Right renal cortex interstitium (tissue), 3 donors: ENCODE data around the gene PITHD1. TPM values are rescaled to one million over a fixed set of nuclear protein-coding genes. Genes with fewer than 3 reads are reported as not detected.
"Not testable (repeated sequence)": the region's sequence is repeated elsewhere in the genome, so short reads cannot be mapped to it uniquely, and the experiment has no call there.

Experiments used
- DNase-seq, 3 donors: peaks; one replicate each; pipeline ENCODE4 v3.0.0-alpha.2; 2013; ENCODE audit warnings: low read depth in 3 of 3, low spot score in 2 of 3
- polyA plus RNA-seq, 3 donors: library from polyadenylated mRNA; unstranded; fragments of 120-200 nt; gene quantifications; one replicate each; pipeline ENCODE4 v1.2.1, GENCODE V29; 2013; ENCODE audit not compliant: insufficient read length in 3 of 3

The PITHD1 gene, protein sequence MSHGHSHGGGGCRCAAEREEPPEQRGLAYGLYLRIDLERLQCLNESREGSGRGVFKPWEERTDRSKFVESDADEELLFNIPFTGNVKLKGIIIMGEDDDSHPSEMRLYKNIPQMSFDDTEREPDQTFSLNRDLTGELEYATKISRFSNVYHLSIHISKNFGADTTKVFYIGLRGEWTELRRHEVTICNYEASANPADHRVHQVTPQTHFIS
- polyA plus RNA-seq: 10 to 100 TPM; 63.8 to 68.3 (median 65.5) TPM

DNA sequence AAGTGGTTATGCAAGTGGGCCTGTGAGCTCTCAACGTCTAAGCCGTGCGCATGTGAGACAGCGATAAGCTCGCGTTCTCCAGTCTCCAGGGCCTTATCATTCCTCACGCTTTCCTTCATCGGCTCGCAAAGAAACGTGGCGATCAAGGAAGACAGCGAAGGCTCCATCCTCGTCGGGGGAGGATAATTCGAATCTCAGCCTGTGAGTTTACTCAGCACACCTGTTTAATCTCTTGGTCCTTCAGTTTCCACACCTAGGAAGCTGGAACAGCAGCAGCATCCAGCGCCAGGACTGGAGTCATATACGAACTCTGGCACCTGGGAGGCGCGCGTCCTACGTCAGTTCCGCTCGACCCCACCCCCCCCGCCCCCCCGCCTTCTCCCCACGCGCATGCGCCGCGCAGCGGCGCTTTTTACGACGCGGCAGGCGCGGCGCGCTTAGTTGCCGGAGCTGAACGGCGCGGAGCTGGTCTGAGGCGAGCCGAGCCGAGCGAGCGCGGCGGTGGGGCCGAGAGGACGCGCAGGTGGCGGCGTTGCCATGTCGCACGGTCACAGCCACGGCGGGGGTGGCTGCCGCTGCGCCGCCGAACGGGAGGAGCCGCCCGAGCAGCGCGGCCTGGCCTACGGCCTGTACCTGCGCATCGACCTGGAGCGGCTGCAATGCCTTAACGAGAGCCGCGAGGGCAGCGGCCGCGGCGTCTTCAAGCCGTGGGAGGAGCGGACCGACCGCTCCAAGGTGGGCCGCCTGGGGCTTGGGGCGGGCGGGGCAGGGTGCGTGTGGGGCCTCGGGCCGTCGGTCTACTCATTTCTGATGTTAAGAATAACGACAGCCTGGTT is at the start of gene PITHD1:
PITHD1 (plus strand) TSS at position 440 of the 836 bp plus-strand sequence; CDS start at position 538, 98 bp downstream.
- peak; percentile 72 to 84 (median 77) for DNase-seq

DNA sequence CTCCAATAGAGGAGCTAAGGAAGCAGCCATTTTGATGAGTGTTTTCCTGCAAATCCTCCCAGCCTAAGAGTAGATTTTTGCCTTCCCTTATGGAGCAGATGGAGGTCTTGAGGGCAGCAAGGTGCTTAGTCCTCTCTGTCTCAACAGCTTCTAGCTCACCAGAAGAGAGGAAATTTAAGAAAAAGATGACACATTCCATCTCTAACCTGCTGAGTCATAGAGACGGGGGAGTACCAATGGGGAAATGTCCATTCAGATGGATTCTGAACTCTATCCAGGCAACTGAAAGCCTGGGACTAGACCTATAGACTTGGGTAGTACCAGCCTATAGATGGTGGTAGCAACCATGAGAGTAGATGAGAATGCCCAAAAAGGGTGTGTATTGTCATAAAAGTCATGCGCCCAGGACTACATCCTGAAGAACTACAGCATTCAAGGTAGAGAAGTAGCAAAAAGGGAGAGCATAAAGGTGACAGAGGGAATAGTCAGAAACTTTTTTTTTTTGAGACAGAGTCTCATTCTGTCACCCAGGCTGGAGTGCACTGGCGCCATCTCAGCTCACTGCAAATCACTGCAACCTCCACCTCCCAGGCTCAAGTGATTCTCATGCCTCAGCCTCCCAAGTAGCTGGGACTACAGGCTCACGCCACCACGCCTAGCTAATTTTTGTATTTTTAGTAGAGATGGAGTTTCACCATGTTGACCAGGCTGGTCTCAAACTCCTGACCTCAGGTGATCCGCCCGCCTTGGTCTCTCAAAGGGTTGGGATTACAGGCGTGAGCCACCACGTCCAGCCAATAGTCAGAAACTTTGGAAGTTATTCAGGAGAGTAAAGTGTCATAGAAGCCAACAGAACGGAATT is 45.6 kb upstream of the PITHD1 start:
- DNase-seq: no peak

DNA sequence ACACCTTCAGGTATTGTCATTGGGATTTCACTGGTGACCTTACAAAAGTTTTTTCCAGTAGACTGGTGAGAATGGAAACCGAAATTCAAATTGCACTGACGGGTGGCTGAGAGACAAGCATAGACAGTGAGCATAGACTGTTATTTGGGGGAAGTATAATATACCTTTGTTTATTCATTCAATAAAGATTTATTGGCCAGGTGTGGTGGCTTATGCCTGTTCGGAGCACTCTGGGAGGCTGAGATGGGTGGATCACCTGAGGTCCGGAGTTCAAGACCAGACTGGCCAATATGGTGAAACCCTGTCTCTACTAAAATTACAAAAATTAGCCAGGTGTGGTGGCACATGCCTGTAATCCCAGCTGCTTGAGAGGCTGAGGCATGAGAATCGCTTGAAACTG is 44.9 kb upstream of the PITHD1 start:
- not testable (repeated sequence) for DNase-seq

DNA sequence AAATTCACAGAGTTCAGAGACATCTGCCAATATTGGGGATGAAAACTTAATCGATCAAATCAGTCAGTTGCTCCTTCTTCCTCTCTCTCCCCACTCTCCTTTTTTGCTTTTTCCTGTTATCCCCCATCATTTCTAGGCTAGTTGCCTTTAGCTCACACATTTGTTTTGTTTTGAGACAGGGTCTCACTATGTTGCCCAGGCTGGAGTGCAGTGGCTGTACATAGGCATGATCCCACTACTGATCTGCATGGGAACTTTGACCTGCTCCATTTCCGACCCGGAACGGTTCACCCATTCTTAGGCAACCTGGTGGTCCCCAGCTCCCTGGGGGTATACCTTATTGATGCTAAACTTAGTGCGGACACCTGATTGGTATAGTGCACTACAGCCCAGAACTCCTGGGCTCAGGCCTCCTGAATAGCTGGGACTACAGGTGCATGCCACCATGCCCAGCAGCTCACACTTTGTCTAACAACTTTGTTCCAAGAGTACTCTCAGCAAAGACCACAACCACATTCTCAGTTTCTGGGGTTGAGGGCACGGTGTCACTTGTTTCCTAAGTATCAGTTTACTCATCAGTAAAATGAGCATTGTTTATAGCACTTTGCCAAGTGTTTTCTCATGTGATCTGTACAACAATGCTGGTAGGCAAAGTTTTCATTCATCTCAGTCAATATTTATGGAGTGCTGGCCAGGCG is 41.6 kb upstream of the PITHD1 start:
- no peak for DNase-seq

DNA sequence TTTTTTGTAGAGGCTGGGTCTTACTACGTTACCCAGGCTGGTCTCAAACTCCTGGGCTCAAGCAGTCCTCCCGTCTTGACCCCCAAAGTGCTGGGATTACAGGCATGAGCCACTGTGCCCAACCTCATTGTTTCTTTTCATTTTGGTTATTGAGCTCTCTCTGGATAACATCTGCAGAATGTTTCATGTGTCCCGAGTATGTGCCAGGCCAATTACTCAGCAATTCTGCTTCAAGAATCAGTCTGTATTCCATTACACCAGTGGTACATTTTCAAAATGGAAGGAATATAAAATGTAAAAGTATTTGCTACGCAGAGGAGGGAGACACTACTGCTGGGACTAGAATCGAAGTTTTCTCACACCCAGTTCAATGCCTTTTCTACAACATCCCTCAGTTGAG is 36.6 kb upstream of the PITHD1 start:
- no peak for DNase-seq

DNA sequence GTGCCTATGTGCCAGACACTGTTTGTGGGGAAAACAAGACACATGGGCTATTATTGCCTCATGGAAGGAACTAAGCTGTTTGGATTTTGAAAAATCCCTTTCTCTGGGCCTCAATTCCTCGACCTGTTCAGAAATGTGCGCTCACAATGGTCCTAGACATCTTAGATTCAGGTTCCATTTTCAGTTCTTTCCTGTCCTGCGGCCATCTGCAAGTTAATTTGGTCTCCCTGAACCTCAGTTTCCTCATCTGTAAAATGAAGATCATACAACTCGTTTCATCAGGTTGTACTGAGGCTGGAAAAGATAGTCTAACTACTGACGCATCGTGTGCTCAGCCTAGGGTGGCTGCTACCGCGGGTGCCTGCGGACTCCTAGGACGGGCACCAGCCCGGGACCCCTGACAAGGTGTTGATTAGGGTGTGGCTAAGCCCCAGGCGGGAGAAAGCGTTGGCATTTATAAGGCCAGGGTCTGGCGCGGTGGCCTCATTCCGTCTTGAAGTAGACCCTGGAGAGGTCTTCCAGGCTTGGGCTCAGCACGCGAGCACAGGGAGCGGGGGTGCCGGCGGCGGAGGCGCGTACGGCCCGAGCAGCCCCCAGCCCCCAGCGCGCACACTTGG is 35.4 kb upstream of the PITHD1 start:
- no peak for DNase-seq

DNA sequence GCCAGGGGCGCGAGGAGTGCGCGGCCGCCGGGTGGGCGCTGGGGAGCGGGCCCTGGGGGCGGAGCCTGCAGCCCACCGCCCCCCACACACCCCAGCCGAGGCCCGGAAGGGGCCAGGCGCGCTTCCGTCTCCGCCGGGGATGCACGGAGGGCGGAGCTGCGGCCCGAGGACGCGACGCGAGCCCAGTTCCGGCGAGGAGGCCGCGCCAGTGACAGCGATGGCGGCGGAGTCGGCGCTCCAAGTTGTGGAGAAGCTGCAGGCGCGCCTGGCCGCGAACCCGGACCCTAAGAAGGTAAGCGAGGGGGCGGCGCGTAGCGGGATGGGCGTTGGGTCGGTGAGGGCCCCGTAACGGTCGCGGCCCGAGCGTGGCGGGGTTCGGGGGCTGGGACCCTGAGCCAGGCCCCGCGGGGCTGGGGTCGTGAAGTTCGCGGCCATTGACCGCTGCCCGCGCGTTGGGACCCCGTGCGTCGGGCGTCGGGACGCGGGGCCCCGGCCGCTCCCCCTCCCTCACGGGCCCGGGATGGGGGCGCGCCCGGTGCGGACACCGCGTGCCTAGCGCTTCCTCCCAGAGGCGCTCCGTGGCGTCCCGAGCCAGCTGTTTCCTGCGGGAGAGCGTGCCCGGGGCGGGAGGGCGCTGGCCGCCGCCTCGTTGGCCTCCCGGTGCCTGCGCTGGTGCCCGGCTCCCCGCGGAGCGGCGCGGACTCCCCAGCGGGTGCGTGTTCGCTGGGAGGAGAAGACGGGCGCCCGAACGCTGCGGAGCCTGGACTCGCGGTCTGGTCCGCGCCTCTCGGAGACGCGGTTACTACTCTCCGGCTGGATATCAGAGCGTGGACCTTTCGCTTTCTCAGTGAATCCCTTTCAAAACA is 34.7 kb upstream of the PITHD1 start, which contains the start of gene ELOA:
ELOA (plus strand) TSS at position 185 of the 866 bp plus-strand sequence; CDS start at position 218, 33 bp downstream.
- DNase-seq: peak in 1 of 3 donors; percentile 69

DNA sequence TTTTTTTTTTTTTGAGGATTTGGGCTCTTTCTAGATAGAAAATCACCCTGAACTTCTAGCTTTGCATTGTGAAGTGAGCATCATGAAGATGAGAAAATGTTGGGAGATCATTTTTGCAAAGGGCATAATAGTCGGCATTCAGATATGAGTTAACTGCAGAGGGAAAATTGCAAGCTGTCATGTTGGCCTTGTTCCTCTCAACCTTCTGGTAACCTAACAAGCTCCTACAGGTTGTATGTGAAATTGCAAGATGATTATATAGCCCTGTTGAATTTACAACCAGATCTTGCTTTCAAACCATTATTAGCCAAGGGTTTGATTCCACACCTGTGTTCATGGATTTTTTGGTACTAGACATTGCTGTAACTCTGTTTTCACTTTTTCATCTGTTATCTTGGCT is 32.7 kb upstream of the PITHD1 start:
- DNase-seq: no peak

DNA sequence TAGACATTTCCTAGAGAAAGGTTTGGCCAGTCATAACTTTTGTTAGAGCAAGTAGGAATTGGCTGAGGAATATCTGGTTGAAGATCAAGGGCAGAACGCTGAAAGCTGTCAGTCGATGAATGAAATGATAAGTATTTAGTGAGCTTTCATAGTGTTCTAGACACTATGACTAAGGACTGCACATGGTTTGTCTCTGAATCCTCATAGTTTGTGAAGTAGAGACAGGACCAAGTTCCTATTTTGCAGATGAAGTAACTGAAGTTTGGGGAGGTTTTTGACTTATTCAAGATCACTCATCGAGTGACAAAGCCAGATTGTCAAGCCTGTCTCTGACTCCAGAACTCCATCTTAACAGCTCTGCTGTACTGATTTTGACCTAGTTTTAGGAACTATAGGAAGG is 30.2 kb upstream of the PITHD1 start:
- DNase-seq: no peak

DNA sequence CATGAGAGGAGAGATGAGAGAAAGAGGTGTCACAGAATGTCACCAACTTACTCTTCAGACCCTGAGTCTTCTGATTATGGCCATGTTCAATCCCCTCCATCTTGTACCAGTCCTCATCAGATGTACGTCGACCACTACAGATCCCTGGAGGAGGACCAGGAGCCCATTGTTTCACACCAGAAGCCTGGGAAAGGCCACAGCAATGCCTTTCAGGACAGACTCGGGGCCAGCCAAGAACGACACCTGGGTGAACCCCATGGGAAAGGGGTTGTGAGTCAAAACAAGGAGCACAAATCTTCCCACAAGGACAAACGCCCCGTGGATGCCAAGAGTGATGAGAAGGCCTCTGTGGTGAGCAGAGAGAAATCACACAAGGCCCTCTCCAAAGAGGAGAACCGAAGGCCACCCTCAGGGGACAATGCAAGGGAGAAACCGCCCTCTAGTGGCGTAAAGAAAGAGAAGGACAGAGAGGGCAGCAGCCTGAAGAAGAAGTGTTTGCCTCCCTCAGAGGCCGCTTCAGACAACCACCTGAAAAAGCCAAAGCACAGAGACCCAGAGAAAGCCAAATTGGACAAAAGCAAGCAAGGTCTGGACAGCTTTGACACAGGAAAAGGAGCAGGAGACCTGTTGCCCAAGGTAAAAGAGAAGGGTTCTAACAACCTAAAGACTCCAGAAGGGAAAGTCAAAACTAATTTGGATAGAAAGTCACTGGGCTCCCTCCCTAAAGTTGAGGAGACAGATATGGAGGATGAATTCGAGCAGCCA is 27.0 kb upstream of the PITHD1 start:
- DNase-seq: no peak

DNA sequence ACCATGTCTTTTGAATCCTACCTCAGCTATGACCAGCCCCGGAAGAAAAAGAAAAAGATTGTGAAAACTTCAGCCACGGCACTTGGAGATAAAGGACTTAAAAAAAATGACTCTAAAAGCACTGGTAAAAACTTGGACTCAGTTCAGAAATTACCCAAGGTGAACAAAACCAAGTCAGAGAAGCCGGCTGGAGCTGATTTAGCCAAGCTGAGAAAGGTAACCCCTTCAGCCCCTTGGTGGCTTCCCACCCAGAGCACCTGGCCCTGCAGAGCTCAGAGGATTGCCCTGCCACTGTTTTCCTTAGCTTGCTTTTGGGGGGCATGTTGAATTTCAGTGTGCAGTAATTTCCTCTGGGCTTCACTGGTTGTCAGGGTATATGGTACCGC is 26.4 kb upstream of the PITHD1 start:
- DNase-seq: no peak

DNA sequence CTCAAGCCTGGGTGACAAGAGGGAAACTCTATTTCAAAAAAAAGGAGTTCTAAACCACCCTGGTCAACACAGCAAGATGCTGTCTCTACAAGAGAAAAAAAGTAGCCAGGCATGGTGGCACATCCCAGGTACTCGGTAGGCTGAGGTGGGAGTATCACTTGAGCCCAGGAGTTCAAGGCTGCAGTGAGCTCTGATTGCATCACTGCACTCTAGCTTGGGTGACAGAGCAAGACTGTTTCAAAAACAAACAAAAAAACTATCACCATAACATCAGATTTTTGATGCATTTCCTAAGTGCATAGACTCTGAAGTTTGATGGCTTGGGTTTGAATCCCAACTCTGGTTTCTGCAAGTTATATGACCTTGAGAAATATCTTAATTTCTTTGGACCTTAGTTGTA is 25.3 kb upstream of the PITHD1 start:
- DNase-seq: no peak

DNA sequence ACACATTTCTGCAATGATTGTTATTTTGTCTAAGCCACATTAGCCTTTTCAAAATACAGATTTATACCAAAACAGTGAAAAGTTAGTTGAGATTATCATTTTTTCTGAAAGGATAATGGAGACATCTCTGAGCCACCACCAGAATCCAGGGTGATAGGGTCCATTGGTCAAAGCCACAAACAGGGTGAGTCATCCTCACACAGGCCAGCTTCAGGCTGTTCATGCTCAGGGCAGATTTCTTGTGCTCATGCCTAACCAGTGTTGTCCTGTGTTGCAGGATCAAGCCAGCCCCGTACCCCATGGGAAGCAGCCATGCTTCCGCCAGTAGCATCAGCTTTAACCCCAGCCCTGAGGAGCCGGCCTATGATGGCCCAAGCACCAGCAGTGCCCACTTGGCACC is 21.5 kb upstream of the PITHD1 start:
- DNase-seq: no peak

DNA sequence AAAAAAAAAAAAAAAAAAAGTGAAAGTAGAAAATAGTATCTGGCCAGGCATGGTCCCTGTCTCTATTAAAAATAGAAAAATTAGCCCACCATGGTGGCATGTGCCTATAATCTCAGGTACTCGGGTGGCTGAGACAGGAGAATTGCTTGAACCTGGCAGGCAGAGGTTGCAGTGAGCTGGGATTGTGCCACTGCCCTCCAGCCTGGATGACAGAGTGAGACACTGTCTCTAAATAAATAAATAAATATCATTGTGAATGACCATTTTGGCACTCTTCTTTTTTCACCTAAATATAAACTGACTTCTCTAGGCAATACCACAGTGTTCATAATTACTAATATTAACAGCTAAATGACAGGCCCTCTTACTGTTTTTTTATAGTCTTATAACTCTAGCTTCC is 20.4 kb upstream of the PITHD1 start:
- DNase-seq: no peak

DNA sequence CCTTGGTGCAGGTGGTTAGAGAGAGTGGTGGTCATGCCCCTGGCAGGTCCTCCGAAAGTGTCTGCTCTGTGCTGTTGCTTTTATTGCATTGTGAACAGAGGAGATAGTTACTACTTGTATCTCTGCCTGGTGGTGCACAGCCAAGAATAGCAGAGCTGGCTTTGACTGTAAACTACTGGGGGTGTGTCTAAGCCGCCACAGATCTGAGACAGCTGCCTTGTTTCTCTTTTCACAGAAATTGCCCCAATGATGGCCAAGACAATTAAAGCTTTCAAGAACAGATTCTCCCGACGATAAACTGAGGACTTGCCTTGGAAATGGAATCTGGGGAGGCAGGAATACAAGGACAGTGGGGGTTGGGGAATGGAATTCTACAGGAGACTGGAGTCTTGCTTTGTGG is 18.9 kb upstream of the PITHD1 start:
- DNase-seq: no peak

DNA sequence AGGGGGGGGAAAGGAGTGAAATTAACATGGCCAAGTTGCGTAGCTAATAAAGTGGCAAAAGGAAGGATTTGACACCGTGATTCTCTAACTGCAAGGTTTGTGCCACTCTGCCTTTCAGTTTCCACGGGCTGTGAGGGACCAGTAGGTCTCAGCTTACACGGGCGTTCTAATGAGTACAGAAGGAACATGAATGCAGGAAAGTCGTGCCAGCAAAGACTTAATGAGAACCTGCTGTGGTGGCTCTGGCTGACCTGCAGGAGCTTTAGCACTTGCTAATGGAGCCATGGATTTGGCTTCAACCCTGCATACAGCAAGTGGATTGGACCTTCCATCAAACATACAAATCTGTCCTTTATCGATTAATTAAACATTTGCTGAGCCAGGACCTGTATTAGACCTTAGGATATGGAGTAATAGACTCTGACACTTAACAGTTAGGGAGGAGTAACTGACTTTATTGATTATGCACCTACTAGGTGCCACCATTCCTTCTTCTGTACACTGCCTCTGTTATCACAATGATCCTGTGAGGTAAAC is 15.1 kb upstream of the PITHD1 start:
- no peak for DNase-seq

DNA sequence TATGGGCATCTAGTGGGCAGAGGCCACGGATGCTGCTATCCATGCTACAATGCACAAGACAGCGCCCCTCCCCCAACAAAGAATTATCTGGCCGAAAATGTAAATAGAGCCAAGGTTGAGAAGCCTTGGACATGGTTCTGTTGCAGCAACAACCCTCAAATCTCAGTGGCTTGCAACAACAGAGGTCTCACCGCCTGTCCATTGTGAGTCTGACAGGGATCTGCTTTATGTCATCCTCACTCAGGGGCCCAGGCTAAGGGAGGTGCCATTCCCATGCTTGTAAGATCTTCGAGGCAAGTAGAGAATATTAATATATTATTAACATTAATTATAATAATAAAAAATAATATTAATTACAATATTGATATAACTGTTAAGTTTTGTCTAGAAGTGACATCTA is 9.5 kb upstream of the PITHD1 start:
- DNase-seq: no peak
